B cell (primary cell): ENCODE measurements around the gene SLC1A2.

ENCODE experiments used
- EZH2 ChIP-seq: IDR thresholded peaks from 2 replicates; pipeline ENCODE4 v1.6.1; 2012; ENCODE audit warnings: borderline replicate concordance, low read depth, mild to moderate bottlenecking, moderate library complexity, low read length; ENCODE audit not compliant: insufficient read depth, poor library complexity, severe bottlenecking
- TF ChIP-seq, protein P1 (sequence below): fragments of 200-600 bp; IDR thresholded peaks from one replicate; pipeline ENCODE4 v1.8.0; 2022; ENCODE audit warnings: antibody characterized with exemption, mild to moderate bottlenecking

DNA sequence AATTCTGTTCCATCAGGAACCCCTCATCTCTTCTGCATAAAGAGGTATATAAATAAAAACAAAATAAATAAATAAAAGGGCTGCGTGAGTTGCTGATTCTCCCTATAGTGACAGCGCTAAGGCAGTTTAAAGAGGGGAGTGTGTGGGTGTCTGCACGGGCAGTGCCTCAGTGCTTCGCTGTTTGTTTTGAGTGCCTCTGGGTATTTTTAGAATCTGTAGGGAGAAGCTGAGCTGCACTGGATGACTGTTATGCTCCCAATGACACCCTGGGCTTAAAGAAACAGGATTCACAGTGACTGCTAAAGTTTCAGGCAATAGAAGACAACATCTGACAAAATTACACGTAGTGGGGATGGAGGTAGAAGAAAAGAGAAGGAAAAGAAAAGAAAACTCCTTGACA is 38.8 kb downstream of the SLC1A2 start:
- TF ChIP-seq, protein P1, sequence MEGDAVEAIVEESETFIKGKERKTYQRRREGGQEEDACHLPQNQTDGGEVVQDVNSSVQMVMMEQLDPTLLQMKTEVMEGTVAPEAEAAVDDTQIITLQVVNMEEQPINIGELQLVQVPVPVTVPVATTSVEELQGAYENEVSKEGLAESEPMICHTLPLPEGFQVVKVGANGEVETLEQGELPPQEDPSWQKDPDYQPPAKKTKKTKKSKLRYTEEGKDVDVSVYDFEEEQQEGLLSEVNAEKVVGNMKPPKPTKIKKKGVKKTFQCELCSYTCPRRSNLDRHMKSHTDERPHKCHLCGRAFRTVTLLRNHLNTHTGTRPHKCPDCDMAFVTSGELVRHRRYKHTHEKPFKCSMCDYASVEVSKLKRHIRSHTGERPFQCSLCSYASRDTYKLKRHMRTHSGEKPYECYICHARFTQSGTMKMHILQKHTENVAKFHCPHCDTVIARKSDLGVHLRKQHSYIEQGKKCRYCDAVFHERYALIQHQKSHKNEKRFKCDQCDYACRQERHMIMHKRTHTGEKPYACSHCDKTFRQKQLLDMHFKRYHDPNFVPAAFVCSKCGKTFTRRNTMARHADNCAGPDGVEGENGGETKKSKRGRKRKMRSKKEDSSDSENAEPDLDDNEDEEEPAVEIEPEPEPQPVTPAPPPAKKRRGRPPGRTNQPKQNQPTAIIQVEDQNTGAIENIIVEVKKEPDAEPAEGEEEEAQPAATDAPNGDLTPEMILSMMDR: no peak
- no peak for TF ChIP-seq EZH2
